ENCODE measurements around the gene ARF1. TPM values are rescaled to one million over a fixed set of nuclear protein-coding genes. Genes with fewer than 3 reads are reported as not detected.

The ARF1 gene
- total RNA-seq, 4 donors from 2014 or later = 378 to 457 (median 410) TPM

DNA sequence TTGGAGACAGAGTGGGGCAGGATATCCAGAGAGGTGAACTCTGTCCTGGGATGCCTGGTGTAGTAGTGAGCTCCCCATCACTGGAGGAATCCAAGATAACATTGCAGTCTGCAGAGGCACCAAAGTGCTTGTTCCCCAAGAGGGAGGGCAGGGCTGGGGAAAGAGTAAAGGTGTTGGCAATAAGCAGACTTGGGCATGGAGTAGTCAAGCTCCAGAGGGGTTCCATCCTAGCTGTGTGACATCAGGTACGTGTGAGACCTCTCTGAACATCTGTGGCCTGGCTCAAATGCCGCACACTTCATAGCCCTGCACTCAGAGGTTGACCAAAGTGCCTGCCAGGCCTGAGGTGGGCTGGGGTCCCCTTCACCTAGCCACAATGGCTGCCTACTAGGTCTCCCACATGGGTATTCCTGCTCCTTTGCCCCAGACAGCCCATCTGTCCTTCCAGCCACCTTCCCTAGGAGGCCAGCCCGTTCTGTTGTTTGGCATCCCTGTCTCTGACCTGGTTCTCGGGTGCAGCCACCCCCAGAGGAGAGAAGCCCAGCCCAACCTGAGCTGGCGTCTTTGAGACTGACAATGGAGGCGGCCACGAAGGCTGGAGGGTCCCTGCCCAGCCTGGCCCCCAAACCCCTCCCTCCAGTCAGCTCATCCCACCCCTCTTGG lies 2.8 kb upstream of the ARF1 start:
- TF ChIP-seq CTCF (IDR thresholded peaks at IDR 0.05) = no peak
- no peak overlapping the region for H3K4me3 ChIP-seq (replicated peaks in 1 of 3)
- no peaks in the 10 kb centered on the region for H3K9me3 ChIP-seq
- 99 to 100% methylated on average over 2 to 7 of the region's 7 CpGs for WGBS, 2 donors
- DNase-seq = no peak
- no peaks in the 10 kb centered on the region for H3K36me3 ChIP-seq
- H3K27me3 ChIP-seq = no peaks in the 10 kb centered on the region
- no peak overlapping the region for H3K27ac ChIP-seq
- H3K4me1 ChIP-seq = peaks cover 20 to 26% of the 10 kb centered on the region in 2 donors
- intact Hi-C loops (cut with DNase I) = loop anchor here (5.0 kb wide), 1 partner anchor 132 kb away; the partner anchor contains the start of gene WNT9A

DNA sequence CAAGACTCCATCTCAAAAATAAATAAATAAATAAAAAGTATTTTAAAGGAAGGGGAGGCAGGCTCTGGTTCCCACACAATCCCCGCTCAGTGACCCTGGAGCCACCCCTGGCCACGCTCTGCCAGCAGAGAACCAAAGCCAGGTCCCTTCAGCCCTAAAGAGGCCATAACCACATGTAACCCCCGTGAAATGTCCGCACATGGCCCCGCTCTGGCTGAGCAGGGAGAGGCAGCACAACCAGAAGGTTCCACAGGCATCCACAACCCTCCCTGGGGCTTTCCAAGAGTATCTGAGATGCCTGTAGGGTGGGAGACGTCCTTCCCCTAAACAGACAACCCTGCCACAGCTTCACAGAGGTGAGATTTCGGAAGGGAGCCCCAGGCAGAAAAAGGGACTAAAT lies 1.4 kb upstream of the ARF1 start:
- WGBS, 2 donors = 75 to 80% methylated on average over 5 to 7 of the region's 7 CpGs
- Histone ChIP-seq H3K27me3 (no peaks in the 10 kb centered on the region), H3K27ac (no peak overlapping the region), H3K36me3 (no peaks in the 10 kb centered on the region), H3K4me3 (replicated peaks in 1 of 3) (peak overlapping the region in 1 of 3 donors; percentile 100), H3K9me3 (no peaks in the 10 kb centered on the region), H3K4me1 (peaks cover 34 to 40% of the 10 kb centered on the region in 2 donors)
- no peak for TF ChIP-seq CTCF (IDR thresholded peaks at IDR 0.05)
- TF ChIP-seq POLR2A (IDR thresholded peaks at IDR 0.05) = no peak
- no peak for DNase-seq
- intact Hi-C loops (cut with DNase I) = loop anchor here (5.0 kb wide), 1 partner anchor 134 kb away; the partner anchor contains the start of gene WNT9A

- H3K4me1 ChIP-seq = peaks cover 37 to 46% of the 10 kb centered on the region in 2 donors
Observed at GRCh38 chr1:228081578-228082213, 812 bp upstream of the ARF1 start.

DNA sequence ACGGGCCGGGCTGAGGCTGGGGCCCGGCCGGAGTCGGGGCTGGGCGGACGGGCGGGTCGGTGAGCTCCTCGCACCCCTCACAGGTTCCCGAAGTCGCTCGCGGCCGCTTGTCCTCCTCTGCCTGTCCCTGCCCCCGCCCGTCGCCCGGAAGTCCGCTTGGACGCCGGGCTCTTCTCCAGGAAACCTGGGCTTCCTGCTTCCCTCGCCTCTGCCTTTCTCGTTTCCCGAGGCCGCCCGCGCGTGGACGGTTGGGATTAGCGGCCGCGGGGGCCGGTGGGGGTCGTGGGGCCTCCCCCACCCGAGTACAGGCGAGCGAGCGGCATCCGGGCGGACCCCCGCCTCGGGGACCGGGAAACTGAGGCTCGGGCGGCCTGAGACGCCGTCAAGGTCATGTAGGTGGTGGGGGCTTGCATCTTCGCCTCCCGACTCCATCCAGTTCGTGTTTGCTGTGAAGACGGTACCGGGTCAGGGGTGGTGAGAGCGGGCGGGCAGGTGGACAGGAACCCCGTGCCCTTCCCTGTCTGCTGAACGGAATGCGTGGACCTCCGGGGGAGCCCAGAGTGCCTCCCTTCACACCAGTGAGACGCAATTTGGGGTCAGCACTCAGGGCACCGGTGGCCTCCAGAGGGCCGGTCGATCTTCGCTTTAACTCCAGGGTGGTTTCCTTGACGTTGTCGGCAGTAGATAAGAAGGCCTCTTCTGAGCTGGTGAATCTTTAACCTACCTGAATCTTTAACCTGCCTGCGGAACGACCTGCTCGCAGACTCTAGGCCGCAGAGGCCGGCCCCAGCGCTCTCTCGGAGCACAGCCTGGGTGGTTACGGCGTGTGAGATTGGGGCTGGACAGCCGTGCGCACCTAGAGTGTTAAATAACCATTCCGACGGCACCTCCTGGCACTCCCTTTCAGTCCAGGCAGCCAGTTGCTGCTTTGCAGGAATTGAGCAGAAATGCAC lies 686 bp downstream of the ARF1 start:
- TF ChIP-seq POLR2A (IDR thresholded peaks at IDR 0.05) (no peak), CTCF (IDR thresholded peaks at IDR 0.05) (no peak)
- no peaks in the 10 kb centered on the region for H3K9me3 ChIP-seq
- DNase-seq = peak; percentile 62 to 68
- H3K27me3 ChIP-seq = no peaks in the 10 kb centered on the region
- intact Hi-C loops (cut with DNase I) = loop anchor here (2.0 to 5.0 kb wide), 2 partner anchors 20 to 136 kb away; partner anchors contain the start of genes C1orf35 and WNT9A
- peak overlapping the region; percentile 98 to 99 (median 99) for H3K27ac ChIP-seq
- WGBS, 2 donors = 0 to 2% methylated on average over 12 to 34 of the region's 79 CpGs
- H3K4me3 ChIP-seq (replicated peaks in 1 of 3) = peak overlapping the region; percentile 97 to 100 (median 100)
- peaks cover 50 to 61% of the 10 kb centered on the region in 2 donors for H3K4me1 ChIP-seq
- H3K36me3 ChIP-seq = no peaks in the 10 kb centered on the region

More at GRCh38 chr1:228081578-228082213, 812 bp upstream of the ARF1 start:
- Histone ChIP-seq H3K9me3 (no peaks in the 10 kb centered on the region), H3K36me3 (no peaks in the 10 kb centered on the region), H3K27me3 (no peaks in the 10 kb centered on the region), H3K27ac (peak overlapping the region; percentile 37 to 99 (median 98)), H3K4me3 (replicated peaks in 1 of 3) (peak overlapping the region; percentile 80 to 100 (median 98))
- intact Hi-C loops (cut with DNase I) = loop anchor here (2.0 to 5.0 kb wide), 2 partner anchors 21 to 134 kb away; partner anchors contain the start of genes C1orf35 and WNT9A
- no peak for TF ChIP-seq POLR2A (IDR thresholded peaks at IDR 0.05)
- DNase-seq = no peak
- 9 to 26% methylated on average over 17 to 28 of the region's 31 CpGs for WGBS, 2 donors

GRCh38 chr1:228083871-228084278 lies 1.4 kb downstream of the ARF1 start:
- peaks cover 55 to 63% of the 10 kb centered on the region in 2 donors for H3K4me1 ChIP-seq
- TF ChIP-seq CTCF (IDR thresholded peaks at IDR 0.05) (no peak), POLR2A (IDR thresholded peaks at IDR 0.05) (peak in 1 of 2 donors; percentile 13)
- intact Hi-C loops (cut with DNase I) = loop anchor here (2.0 to 5.0 kb wide), 2 partner anchors 19 to 137 kb away; partner anchors contain the start of genes C1orf35 and WNT9A
- no peaks in the 10 kb centered on the region for H3K36me3 ChIP-seq
- H3K27me3 ChIP-seq = no peaks in the 10 kb centered on the region
- H3K27ac ChIP-seq = peak overlapping the region in 2 of 3 donors; percentile 98 to 99
- peak overlapping the region; percentile 97 to 100 (median 100) for H3K4me3 ChIP-seq (replicated peaks in 1 of 3)
- 1 to 5% methylated on average over 12 to 17 of the region's 17 CpGs for WGBS, 2 donors
- no peaks in the 10 kb centered on the region for H3K9me3 ChIP-seq
- DNase-seq = peak; percentile 34 to 47
